WI38 (cell line): ENCODE results near the gene DOK6.
"Not testable (repeated sequence)": the region's sequence is repeated elsewhere in the genome, so short reads cannot be mapped to it uniquely, and the experiment has no call there.

Source experiments
- H3K4me3 ChIP-seq: 2 replicates; pipeline ENCODE4 v1.5.1; 2011; ENCODE audit warnings: low read depth, mild to moderate bottlenecking, control low read depth, low read length
- TF ChIP-seq, protein P1 (sequence below): IDR thresholded peaks from 2 replicates; pipeline ENCODE4 v1.5.1; 2012; ENCODE audit warnings: low read depth, mild to moderate bottlenecking, control low read depth, low read length

The DOK6 gene

DNA sequence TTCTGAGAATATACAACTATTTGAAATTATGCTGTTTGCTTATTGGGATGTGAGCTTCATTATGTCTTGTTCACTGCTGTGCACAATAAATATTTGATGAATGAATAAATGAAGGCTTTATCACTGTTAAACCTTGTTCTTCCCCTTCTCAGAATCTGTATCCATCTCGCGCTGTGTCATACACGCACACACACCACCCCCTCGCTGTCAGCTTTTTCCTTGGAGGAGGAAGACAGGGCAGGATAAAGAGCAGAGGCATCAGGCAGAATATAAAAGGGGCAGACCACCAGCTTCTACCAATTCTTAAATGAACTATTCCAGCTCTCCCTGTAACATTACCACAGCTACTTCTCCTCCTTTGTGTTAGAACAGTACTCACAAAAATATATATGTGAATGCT lies 472.0 kb downstream of the DOK6 start:
- H3K4me3 ChIP-seq: no peak overlapping the region
- TF ChIP-seq, protein P1, sequence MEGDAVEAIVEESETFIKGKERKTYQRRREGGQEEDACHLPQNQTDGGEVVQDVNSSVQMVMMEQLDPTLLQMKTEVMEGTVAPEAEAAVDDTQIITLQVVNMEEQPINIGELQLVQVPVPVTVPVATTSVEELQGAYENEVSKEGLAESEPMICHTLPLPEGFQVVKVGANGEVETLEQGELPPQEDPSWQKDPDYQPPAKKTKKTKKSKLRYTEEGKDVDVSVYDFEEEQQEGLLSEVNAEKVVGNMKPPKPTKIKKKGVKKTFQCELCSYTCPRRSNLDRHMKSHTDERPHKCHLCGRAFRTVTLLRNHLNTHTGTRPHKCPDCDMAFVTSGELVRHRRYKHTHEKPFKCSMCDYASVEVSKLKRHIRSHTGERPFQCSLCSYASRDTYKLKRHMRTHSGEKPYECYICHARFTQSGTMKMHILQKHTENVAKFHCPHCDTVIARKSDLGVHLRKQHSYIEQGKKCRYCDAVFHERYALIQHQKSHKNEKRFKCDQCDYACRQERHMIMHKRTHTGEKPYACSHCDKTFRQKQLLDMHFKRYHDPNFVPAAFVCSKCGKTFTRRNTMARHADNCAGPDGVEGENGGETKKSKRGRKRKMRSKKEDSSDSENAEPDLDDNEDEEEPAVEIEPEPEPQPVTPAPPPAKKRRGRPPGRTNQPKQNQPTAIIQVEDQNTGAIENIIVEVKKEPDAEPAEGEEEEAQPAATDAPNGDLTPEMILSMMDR: no peak

- TF ChIP-seq, protein P1: no peak
- no peak overlapping the region for H3K4me3 ChIP-seq
Measured at GRCh38 chr18:69874058-69874457, 473.4 kb downstream of the DOK6 start.

- TF ChIP-seq, protein P1: no peak
- no peak overlapping the region for H3K4me3 ChIP-seq
Measured at GRCh38 chr18:69876490-69876889, 475.8 kb downstream of the DOK6 start.

GRCh38 chr18:69878213-69878933 lies 477.7 kb downstream of the DOK6 start:
- H3K4me3 ChIP-seq: no peak overlapping the region
- TF ChIP-seq, protein P1: no peak

DNA sequence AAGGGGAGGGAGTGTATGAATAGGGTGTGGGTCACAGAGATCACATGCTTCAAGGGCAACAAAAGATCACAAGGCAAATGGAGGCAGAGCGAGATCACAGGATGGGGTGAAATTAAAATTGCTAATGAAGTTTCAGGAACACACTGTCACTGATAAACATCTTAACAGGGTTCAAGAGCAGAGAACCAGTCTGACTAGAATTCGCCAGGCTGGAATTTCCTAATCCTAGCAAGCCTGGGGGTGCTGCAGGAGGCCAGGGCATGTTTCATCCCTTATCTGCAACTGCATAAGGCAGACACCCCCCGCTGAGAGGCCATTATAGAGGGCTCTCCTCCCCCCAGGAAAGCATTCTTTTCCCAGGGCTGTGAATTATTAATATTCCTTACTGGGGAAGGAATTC lies 478.4 kb downstream of the DOK6 start:
- not testable (repeated sequence) for H3K4me3 ChIP-seq

- H3K4me3 ChIP-seq: no peak overlapping the region
- TF ChIP-seq, protein P1: no peak
Measured at GRCh38 chr18:69880083-69880482, 479.4 kb downstream of the DOK6 start.

DNA sequence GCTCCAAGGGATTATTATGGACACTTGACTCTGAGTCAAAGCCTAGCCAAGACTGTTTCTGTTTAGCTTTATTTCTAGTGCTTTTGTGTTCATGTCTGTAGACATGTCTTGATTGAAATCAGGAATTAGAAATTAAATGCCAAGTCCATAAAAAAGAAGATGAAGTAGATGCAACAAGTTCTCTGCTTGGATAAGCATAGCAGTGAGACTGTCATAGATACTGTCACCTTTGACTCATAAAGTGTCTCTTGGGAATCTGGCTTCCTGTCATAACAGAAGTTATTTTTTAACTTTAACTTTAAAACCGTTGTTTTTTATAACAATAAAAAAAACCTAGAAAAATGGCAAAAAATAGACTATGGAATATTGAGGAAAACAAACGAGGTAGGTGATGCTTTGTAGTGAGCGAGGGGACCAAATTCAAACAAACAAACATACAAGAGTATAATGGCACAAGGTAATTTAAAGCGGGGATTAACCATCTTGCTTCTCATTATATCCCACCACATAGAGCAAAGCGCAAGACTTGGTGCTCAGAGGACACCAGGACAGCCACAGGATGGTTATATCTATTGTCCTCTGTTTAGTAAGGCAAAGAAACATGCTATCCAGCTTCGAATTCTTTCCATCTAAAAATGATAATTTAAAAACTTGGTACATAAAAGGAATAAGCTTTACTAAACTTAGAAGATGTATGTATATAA lies 482.4 kb downstream of the DOK6 start:
- no peak overlapping the region for H3K4me3 ChIP-seq
- TF ChIP-seq, protein P1: no peak
